HG02840 (cell line): ENCODE data around the gene SENP6.
"Not testable (repeated sequence)": the region's sequence is repeated elsewhere in the genome, so short reads cannot be mapped to it uniquely, and the experiment has no call there.

Experiments
- ATAC-seq: cut with Tn5 transposase; IDR thresholded peaks from one replicate; pipeline ENCODE4 v1.9.1; 2021; ENCODE audit warnings: mild to moderate bottlenecking, moderate library complexity, moderate number of reproducible peaks; ENCODE audit not compliant: unreplicated experiment, low FRiP score

The SENP6 gene

DNA sequence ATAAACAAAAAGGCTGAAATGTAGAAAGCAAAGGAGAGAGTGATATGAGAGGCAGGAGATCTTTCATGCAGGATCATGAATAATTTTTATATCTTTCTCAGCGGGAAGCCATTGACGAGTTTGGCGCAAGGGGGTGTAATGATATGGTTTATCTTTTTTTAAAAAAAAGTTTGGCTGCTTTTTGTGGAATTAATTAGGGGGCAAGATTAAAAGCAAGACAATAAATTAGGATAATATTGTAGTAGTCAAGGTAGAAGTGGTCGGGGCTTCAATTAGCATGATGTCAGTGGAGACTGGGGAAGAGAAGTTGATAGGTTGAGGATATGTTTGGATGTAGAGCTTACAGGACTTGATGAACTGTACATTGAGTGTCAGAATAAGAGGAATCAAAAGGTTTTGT is 4.0 kb downstream of the SENP6 start:
- no peak for ATAC-seq

DNA sequence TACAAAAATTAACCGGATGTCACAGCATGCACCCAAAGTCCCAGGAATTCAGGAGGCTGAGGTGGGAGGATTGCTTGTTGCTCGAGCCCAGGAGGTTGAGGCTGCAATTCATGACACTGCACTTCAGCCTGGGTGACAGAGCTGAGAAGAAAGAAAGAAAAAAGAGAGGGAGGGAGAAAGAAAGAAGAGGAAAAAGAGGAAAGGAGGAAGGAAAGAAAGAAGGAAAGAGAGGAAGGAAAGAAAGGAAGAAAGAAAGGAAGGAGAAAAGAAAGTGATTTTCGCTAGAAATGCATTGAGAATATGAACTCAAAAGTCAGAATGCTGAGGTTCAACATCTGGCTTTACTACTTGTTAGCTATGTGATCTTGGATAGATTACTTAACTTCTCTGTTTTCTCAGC is 6.6 kb downstream of the SENP6 start:
- ATAC-seq, result no peak

DNA sequence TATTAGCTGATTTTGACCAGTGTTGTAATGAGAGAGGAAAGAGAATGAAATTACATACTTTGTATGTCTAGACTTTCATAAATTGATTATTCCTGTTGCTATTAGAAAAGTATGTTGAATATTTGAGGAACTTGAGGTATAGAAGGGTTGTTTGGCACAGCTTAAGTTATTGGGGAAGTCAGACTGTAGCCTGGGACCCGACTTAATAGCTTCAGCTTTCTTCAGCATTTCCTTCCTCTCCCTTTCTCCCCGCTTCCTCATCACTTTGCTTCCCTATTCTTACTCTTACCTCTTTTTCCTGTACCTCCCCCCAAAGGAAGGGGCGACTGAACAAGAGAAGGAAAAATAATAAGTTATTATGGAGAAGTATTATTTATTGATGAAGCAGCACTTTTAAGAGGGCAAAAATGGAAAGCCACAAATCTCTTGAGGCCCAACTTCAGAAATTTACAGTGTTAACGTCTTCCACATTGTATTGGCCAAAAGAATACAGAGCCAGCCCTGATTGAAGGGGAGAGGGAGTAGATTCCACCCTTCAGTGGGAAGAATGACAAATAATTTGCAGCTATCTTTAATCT is 7.4 kb downstream of the SENP6 start:
- ATAC-seq, result no peak

DNA sequence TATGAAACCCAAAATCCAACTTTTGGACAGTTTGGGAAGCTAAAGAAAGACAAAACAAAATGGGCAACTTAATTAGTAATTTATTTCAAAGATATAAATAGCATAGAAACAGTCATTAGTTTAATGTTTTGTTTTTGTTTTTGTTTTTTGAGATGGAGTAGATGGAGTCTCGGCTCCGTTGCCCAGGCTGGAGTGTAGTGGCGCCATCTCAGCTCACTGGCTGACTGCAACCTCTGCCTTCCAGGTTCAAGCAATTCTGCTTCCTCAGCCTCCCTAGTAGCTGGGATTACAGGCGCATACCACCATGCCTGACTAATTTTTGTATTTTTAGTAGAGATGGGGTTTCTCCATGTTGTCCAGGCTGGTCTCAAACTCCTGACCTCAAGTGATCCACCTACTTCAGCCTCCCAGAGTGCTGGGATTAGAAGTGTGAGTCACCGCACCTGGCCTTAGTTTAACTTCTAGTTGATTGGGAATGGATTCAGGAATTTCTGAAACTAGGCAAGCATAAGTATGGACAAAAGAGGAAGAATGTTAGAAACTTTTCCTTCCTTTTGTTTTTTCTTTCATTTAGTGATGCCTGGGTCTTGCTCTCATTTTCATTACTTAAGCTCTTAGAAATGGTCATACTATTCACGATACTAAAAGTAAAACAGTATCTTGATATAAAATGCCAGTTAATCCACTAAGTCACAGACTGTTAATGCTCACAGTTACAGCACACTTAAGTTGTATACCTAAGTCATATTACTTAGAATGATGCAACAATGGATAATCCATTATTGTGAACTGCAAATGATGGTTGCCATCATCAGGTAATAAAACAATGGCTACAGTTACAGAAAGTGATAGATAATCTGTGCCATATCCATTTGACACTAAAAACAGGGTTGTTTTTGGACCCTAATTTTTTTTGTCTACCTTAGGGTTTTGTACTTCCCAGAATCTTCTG is 8.2 kb downstream of the SENP6 start:
- ATAC-seq, result no peak

DNA sequence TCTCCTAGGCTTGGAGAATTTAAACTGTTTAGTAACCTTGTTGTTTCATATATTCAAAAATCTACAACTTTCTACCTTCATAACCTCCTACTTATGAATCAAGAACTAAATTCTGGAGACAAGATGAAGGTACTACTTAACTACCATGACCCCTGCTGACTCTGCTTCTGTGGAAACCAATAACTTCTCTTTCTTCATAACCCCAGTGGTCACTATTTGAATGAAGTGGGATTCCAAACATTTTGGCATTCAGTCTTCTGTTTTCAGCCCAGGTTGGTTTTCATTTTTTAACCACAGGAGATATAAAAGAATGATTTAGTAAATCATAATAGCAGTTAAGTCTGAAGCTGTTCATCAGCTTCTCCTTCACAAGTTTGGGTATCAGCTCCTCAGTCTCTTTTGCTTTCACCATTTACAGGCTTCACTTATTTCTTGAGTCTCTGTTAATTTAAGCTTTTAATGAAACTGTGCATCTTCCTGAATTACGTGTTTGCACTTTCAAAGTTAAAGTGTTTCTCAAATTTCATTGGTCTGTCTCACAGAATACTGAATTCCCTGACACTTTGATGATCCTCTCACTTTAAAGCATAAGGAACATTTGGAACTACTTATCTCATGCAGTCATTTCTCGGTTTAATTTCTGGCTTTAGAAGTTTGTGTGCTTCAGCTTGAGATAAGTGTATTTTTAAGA is 9.5 kb downstream of the SENP6 start:
- no peak for ATAC-seq

DNA sequence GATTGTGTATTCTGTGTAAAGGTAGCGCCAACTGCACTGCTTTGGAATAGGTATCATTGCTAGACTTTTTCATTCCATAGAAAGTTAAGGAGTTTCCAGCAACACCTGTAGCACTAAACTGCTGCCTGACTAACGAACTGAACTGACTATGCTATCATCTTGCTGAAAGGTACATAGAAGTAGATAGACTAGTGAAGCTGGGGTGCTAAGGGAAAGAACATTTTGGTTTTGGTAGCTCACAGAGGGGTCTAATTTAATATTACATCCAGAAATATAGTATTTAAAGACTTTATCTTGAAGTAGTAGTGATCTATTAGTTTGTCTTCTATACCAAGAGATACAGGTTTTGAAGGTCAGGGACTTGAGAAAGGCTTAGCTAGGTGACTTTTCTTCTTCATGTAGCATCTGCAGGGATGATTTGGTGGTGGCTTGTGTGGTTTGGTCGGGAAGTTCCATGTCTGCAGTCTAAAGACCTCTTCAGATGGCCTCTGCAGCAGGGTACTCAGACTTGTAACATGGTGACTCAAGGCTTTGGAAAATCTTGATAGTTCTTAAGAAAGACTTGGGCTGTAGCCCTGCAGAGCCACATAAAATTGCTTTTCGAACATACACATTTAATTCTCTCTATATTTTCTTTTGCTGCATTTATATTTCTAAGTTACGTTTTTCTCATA is 10.2 kb downstream of the SENP6 start:
- no peak for ATAC-seq

DNA sequence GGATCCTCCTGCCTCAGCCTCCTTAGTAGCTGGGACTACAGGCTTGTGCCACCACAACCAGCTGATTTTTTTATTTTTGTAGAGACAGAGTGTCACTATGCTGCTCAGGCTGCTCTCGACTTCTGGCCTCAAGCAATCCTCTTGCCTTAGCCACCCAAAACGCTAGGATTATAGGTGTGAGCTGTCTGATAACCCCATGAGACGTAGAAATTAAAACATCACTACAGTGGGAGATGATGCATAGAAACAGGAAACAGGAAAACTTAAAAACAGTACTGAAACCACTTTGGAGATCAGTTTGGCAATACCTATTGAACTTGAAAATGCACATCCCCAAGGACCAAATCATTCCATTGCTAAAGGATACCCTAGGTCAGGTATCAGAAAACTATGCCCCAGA is 10.8 kb downstream of the SENP6 start:
- no peak for ATAC-seq

DNA sequence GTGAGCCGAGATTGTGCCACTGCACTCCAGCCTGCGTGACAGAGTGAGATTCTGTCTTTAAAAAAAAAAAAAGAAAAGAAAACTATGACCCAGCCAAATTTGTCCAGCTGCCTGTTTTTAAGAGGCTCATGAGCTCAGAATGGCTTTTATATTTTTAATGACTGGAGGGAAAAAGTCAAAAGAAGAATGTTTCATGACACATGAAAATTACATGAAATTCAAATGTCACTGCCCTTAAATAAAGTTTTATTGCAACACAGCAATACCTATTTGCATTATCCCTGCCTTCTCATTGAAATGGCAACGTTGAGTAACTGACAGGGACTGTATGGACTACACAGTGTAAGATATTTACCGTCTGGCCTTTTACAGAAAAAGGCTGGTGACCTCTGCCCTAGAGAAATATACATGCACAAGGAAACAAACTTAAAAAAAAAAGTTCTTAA is 11.4 kb downstream of the SENP6 start:
- no peak for ATAC-seq

DNA sequence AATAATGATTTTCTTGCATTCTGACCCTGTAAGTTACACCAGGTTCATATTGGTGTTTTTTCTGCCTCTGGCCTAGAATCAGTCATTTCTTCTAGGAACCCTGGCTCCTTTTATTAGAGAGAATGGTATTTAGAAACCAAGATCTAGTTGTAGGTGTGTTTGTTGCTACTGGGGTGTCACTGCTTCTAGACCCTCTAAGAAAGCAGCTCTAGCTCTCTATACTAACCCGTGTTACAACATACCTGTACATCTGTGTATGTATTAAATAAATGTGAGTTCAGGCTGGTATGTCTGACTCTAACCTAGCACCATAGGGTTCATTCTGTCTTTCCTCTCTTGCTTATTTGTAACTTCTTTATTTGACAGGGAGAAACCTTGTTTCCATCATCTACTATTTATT is 16.8 kb downstream of the SENP6 start:
- no peak for ATAC-seq

DNA sequence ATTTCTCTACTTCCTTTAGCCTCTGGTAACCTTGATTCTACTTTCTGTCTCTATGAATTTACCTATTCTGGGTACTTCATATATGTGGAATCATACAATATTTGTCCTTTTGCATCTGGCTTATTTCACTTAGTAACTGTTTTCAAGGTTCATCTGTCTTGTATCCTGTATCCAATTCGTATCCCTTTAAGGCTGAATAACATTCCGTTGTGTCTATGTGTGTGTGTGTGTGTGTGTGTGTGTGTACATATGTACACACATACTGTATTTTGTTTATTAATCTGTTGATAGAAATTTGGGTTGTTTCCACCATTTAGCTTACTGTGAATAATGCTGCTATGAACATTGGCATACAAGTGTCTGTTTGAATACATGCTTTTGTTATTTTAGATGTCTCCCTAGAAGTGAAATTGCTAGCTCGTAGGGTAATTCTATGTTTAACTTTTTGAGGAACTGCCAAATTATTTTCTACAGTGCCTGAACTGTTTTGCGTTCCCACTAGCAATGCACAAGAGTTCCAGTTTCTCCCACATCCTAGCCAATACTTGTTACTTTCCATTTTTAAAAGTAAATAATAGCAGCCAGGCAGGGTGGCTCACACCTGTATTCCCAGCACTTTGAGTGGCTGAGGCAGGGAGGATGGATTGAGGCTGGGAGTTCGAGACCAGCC is 17.7 kb downstream of the SENP6 start:
- ATAC-seq, result no peak

DNA sequence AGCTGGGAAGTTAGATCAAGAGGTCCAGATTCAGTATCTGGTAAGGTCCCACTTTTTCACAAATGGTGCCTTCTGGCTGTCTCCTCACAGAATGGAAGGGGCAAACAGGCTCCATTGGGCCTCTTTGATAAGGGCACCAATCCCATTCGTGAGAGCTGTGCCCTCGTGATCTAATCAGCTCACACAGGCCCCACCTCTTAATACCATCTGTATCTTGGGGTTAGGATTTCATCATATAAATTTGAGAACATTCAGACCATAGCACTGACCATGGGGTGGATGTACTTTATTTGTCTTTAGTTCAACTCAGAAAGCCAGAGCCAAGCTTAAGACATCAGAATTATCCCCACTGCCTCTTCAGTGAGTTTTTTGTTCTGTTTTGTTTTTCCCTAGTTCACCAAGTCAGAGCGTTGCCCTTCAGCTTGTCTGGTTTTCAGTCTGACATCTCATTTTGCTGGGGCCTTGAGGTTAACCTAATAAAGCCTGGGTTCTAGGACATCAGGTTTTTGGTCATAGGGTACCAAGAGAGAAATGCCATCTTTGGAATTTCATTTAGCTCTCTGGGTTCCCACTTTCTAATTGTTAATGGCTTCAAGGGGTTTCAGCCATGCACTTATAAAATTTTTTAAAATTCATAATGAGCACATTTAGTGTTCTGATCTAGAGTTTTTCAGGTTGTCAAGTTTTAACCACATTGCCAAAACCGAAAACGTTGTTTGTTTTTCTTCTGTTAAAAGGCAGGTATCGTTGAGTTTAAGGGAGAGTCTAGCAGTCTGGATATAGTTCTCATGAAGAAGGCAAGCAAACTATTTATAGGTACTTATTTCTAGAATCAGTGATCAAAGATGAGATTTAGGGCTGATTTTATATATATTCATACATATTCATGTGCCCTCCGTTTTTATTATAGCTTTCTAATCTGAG is 19.0 kb downstream of the SENP6 start:
- ATAC-seq, result no peak

DNA sequence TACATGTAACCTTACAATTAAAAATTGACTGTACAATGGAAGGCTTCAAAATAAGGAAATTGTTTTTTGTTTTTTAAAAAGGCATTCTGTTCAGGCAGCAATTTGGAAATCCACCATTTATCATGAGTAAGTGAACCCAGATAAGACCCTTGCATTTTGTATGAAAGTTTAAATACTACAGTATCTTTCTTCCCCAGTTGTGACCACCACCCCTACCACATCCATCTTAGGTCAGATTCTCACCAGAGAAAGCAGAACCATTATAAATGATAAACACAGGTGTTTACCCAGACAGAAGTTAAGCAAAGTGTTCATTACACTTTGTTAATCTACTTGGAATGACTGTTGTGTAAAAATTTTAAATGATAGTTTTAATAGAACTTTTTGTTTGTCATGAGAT is 20.2 kb downstream of the SENP6 start:
- no peak for ATAC-seq

DNA sequence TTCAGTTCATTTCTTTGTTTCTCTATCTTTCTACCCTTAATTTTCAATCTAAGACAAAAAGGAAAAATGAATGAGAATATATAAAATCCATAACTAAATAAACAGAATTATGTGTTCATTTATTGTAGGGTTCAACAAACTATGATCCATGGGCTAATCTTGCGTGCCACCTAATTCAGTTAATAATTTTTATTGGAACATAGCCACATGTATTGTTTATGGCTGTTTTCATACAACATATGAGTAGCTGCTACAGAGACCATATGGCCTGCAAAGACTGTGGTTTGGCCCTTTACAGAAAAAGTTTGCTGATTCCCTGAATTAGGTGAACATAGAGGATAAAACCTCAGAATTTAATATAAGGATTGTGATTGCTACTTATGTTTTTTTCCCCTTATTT is 21.8 kb downstream of the SENP6 start:
- ATAC-seq, result no peak

DNA sequence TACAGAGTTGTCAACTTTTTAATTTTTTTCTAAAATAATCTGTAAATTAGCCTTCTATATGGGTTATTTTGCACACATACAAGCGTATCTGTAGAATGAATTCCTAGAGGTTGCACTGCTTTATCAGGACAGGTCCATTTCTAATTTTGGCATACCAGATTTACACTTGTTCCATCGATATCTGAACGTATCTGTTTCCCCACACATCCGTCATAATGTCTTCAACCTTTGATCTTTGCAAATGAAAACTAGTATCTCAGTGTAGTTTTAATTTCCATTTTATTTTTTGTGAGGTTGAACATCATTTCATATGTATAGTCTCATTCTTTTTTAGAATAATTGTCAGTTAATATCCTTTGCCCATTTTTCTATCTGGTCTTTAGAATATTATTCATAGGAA is 22.7 kb downstream of the SENP6 start:
- no peak for ATAC-seq

DNA sequence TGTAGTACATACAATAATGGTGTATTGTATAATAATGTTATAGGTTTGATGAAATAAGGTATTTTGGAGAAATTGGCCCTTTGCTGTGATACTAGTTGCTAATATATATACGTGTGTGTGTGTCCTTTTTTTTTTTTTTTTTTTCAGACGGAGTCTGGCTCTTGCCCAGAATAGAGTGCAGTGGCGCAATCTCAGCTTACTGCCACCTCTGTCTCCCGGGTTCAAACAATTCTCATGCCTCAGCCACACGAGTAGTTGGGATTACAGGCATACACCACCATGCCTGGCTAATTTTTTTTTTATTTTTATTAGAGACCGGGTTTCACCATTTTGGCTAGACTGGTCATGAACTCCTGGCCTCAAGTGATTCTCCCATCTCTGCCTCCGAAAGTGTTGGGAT is 23.3 kb downstream of the SENP6 start:
- ATAC-seq, result no peak

DNA sequence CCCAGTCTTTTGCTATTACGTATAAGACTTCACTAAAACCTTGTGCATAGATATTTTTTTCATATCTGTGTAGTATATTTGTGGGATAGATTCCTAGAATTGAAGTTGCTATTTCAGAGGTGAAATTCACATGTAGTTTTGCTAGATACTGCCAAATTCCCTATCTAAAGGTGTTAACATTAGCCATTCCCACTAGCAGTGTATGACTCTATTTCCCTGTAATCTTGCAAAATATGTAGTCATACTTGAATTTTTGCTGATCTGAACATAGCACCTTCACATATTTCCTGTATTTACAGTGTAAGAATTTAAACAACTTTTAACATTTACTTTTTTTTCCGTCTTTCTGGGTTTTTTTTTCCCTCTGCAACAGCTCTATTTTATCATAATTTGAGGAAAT is 24.9 kb downstream of the SENP6 start:
- no peak for ATAC-seq

DNA sequence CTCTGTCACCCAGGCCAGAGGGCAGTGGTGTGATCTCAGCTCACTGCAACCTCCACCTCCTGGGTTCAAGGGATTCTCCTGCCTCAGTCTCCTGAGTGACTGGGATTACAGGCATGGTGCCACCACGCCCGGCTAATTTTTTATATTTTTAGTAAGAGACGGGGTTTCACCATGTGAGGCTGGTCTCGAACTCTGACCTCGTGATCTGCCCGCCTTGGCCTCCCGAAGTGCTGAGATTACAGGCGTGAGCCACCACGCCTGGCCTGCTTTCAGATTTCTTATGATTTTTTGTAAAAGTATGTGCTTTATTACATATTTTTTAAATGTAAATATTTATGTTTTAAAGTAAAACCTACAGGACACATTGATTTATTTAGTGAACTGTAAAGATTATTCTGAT is 26.0 kb downstream of the SENP6 start:
- not testable (repeated sequence) for ATAC-seq

DNA sequence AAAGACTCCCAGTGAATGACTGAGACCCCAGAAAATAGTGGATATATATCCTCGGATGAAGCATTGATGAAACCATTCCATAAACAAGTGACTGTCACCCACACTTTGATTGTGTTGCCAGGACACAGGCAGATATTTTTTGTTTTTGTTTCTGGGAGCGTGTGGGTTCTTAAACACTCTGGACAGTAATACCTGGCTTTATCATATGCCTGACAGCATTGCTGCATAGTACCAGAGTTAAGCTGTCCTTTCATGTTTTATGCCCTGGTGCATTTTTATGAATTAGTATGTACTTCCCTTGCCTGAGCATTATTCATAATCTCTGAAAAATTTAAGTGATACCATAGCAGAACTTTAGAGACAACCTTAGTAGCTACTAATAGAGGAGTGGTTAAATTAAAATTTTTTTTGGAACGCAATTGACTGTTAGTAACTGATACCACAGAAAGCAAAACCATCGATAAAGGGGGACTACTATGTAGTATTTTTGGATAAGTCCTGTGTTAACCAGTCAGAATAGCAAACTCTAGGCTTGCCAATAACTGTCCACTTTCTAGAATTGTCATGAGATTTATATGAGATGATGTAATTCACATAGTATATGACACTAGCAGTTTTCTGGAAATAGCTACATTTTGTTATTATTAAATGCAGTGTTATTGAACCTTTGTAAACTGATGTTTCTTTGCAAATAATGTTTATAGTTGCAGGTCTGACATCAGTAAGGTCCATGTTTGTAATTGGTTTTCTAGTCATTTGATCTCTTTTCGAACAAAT is 30.4 kb downstream of the SENP6 start:
- no peak for ATAC-seq

DNA sequence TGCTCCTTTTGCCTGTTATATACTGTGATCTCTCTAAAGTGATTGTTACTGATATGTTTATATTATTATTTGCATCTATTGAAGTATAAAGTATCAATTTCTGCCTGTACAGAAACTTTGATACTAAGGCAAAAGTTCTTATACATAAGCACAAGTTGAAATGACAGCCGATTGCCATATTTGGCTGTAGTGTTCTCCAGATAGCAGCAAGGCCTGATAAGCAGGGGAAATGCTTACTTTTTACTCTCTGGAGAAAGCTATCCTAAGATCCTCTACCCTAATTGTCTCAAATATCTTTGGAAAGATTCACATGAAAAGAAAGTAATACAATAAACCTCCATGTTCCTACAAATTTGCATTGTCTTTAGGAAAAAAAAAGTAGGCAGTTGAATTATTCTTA is 31.4 kb downstream of the SENP6 start:
- ATAC-seq, result no peak
